NCI-H748 (cell line): ENCODE results near the gene TRIM37.
"Not testable (repeated sequence)": the region's sequence is repeated elsewhere in the genome, so short reads cannot be mapped to it uniquely, and the experiment has no call there.

ENCODE experiments used
- DNase-seq: peaks from one replicate; lab custom pipeline; 2025; ENCODE audit not compliant: unreplicated experiment; lab: John Stamatoyannopoulos, UW

TRIM37 gene

DNA sequence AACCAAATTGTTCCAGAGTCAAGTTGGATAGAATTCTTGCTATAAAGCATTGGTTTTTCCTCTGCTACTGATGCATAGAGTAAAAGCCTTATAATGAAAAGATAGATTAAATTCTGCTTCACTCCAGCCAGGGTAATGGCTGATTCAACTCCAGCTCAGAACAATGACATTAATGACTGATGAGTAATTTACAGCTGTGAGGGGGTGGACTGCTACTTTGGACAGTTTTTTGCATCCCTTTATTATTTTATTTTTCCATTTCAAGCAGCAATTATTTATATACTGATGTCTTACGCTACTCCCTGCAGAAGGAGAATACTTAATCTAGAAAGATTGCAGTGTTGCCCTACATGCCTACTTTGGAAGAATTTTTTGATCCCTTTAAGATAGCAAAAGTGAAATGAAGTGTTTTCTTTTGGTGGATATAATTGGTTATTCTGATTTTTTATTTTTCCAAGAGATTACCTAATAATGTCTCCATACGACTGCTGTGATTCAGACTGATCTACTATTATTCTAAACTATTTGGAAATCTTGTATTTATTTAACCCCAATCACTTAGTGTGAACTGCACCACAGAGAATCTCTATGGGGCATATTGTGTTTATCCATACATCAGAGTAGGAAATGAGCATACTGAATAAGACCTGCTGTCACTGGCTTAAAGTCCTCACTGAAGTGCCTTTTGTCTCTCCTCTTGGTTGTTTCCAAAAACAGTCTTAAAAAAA is 149.5 kb downstream of the TRIM37 start:
- no peak for DNase-seq

DNA sequence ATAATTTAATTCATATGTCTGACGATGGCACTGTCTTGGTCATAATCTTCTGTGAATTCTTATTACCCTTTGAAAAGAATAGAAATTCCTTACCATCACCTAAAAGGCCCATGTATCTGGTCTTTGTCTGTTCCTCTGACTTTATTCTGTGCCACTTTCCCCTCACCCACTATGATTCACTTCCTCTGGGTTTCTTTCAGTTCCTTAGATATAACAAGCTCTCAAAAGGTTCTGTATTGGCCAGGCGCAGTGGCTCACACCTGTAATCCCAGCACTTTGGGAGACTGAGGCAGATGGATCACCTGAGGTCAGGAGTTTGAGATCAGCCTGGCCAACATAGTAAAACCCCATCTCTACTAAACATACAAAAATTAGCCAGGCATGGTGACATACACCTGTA is 152.3 kb downstream of the TRIM37 start:
- DNase-seq = not testable (repeated sequence)

DNA sequence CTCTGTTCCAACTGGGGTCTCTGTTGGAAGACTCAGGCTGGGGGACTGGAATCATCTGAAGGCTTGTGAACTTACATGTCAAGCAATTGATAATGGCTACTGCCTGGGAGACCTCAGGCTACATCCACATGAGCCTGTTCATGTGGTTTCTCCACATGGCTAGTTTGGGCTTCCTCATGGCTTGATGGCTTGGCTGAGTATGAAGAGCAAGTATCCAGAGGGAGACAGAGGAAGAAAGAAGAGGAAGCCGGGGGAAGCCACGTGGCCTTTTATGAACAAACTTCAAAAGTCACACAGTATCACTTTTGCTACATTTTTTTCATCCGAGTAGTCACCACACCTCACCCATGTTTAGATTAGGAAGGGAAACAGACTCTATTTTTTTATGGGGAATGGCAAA is 158.9 kb downstream of the TRIM37 start:
- no peak for DNase-seq

DNA sequence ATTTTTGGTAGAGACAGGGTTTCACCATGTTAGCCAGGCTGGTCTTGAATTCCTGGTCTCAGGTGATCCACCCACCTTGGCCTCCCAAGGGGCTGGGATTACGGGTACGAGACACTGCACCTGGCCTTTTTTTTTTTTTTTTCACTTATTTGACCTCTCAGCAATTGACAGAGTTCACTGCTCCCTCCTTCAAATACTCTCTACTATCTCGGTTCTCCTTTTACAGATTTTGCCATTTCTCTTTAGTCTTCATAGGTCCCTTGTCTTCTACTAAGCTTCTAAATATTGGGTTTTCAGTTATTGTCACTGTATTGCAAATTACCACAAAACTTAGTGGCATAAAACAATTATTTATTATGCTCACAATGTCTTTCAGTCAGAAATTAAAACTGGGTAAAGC is 159.3 kb downstream of the TRIM37 start:
- DNase-seq = no peak

DNA sequence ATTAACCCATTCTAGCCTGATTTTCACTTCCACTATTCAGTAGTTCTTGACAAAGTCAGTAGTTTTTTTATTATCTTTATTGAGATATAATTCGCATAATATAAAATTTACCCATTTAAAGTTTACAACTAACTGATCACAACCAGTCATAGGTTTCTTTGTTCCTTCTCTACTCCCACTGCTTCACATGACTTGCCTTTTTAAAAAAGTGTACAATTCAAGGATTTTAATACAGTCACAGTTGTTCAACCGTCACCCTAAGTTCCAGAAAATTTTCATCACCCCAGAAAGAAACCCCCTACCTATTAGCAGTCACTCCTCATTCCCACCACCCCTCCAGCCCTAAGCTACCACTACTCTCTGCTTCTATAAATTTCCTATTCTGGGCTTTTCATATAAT is 162.5 kb downstream of the TRIM37 start:
- no peak for DNase-seq

DNA sequence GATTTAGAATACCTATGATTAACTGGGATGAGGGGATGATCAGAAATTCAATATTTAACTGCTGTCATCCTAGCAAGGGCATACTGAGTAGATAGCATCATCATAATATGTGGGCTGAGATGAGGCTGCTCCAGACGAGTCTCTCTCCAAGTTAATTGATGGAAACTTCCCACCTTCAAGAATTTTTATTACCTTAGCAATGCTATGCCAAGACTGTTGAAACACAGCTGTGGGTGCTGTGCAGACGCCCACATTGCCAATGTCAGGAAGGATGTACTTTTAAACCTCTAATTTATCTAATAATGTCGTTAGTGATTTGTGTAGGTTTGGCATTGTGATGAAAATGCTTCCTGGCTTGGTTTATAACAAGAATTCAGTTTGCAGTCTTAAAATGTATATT is 170.4 kb downstream of the TRIM37 start:
- DNase-seq = no peak

DNA sequence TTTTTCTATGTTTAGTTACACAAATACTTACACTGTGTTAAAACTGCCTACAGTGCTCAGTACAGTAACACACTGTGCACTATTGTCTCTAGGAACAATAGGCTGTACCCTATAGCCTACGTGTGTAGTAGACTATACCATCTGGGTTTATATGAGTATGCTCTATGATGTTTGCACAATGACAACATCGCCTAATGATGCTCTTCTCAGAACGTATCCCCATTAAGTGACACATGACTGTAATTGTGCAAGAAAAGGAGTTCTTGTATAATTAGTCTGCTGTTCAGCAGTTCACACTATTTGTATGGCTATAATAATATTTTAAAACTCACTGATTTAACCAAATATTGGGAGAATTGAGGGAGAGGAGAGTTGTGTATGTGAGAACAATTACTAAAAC is 173.7 kb downstream of the TRIM37 start:
- DNase-seq = peak; percentile 88
